Stimulated activated CD8-positive, alpha-beta memory T cell treated with anti-CD3 and anti-CD28 coated beads, Interleukin-7, amount 100 ng/mL, for 24 hours (primary cell): ENCODE measurements around the gene VEGFA.
A peak's percentile ranks its signal among the peaks of the same experiment; 100 is the strongest.

Experiments
- DNase-seq: peaks from one replicate; pipeline ENCODE4 v3.0.0-alpha.2; 2020; ENCODE audit warnings: low read depth

The VEGFA gene

DNA sequence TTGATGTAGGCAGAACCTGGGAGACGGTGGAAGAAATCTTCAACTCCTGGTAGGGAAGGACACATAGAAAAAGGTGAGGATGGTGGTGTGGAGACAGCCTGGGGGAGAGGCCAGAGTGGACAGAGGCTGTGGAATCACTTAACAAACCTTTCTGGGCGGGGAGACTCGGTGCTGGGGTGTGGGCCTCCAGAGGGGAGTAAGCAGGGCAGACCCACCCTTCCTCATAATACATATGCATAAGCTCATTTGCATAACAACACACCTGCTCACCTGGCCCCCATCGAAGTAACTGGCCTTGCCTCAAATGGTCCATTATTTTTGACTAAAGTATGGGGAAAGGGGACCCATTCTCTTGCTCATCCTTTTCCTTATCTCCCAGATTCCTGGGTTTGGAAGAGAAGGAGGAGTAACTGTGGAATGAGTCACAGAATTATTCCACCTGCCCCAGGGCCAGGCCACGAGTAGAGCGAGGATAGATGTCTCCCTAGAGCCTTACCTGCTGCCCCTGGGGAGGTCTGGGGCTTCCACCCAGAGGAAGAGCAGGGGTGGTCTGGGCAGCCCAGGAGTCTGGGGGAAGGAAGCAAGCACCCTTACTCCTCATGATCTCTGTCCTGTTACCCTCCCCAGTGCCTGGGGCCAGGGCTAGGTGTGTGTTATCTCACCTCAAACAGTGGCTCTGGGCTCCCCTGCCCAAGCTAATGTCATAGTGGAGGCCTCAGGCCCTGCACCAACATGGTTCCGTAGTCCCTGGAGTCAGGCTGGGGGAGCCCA is 10.7 kb upstream of the VEGFA start:
- DNase-seq = no peak

GRCh38 chr6:43759907-43760206 is 10.2 kb upstream of the VEGFA start:
- DNase-seq = no peak

DNA sequence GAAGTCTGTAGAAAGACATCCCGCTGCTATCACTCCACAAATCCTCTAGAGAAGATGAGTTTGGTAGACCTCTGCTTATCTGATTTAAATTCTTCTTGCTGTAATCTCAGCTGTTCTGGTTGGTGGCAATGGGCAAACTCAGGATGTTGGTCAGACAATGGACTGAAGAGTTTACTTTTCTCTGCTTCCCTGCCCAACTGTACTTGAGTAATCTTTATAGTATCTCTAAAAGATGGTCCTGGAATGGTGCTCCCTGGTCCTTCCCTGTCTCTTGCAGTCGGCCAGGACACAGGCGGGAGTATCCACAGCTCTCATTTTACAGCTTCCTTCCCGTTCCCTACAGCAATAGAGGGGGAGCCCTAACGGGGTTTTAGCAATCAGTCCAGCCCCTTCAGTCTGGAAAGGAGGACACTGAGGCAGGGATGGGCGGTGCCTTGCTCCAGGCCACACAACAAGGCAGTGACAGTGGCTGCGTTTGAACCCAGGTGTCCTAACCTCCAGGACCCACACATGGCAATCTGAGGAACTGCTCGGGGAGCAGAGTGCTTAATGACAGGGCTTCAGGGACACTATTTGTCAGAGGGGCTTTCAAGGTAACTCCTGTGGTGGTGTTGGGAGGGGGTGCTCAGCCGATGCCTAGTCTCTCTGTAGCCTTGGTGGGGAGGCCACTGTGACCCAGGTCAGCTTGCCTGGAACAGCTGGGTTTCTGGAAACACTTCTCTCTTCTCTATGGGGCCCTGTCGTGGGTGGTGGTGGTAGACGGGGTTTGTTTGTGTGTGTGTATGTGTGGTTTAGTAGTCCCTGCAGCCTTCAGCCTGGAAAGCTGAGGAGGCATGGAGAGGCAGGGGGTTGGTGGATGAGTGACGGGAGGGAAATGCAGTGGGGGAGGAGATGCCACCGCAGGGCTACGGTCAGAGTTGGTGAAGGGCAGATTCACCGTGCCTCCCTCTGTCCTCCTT is 9.5 kb upstream of the VEGFA start:
- DNase-seq = no peak

- no peak for DNase-seq
These were observed 8.2 kb upstream of the VEGFA start for GRCh38 chr6:43761666-43762409.

GRCh38 chr6:43762410-43762768 is 7.6 kb upstream of the VEGFA start:
- no peak for DNase-seq

DNA sequence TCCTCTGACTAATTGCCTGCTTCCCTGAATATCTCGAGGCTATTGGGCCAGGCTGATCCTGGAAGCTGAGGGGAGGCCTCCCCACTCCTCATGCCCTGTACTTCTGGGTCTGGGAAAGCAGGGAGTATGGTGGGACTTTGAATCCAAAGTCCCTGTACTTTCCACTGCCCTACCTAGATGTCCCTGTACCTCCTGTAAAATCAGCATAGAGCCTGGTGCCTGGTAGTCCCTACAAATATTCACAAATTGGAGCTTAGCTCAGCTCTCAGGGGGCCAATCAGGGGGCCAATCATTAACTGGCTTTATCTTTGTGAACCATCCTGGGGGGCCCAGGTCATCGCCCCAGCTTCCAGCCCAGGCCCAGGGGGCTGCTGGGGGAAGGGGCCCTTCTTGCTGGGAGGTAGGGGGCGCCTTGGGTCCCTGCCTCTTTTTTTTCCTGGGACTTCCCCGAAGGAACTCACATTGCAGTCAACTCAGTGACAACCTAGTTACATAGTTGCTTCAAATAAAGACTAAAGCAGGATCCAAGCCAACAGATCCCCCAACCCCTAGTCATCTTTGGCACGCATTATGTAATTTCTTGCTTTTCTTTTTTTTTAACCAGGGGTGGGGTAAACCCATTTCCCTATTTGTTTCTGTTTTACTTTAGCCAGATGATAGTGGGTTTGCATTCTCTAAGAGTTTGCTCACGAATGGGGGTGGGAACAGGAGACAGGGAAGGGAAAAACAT is 6.9 kb upstream of the VEGFA start:
- DNase-seq = no peak

DNA sequence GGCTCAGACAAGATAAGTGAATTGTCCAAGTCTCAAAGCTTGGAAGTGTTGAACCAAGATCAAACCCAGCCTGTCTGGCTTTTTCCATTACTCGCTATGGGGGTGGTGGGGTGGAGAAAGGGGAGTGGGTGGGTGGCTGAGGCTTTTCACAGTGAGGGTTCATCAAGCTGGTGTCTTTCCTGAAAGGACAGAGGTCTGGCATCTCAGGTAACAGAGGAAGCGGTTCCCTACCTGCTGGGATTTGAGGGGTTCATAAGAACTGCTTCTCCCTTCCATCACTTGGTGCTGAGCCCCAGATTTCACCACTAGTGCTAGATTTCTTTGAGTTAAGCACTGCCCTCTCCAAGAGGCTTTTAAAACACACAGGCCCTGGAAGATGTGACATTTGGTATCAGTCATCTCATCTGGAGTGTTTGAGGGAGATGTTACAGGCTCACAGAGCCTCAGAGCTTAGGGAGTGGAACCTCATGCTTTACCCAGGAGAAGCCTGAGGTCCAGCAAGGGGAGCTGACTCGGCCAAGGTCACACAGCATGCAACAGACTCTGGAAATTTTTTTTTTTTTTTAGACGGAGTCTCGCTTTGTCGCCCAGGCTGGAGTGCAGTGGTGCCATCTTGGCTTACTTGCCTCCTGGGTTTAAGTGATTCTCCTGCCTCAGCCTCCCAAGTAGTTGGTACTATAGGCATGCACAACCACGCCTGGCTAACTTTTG is 6.0 kb upstream of the VEGFA start:
- no peak for DNase-seq

GRCh38 chr6:43764772-43765171 is 5.2 kb upstream of the VEGFA start:
- DNase-seq = no peak

DNA sequence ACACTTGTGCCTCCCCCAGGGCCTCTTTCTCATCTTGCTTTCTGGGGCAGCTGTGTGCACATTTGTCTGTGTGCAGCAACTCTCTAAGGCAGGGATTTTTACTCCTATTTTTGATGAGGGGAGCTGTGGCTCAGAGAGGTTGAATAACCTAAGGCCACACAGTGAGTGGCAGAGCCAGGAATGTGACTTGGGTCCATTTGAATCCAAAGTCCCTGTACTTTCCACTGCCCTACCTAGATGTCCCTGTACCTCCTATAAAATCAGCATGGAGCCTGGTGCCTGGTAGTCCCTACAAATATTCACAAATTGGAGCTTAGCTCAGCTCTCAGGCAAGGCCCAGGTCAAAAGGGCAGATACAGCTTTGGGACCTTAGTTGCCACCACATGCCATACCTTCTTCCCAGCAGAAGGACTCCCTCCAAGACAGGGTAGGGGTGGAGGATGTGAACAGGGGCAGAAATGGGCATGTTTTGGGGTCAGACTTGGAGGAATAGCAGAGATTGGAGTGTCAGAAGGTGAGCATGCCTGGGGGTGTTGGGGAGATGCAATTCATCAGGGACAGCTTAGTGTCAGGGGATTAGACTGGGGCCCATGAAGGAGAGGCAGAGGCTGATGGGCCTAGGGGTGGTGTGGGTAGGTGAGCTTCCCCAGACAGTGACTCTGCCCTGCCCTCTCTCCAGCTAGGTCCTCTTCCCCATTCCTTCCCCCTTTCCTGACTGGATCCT is 4.1 kb upstream of the VEGFA start:
- DNase-seq = no peak

GRCh38 chr6:43766500-43766853 is 3.5 kb upstream of the VEGFA start:
- no peak for DNase-seq

DNA sequence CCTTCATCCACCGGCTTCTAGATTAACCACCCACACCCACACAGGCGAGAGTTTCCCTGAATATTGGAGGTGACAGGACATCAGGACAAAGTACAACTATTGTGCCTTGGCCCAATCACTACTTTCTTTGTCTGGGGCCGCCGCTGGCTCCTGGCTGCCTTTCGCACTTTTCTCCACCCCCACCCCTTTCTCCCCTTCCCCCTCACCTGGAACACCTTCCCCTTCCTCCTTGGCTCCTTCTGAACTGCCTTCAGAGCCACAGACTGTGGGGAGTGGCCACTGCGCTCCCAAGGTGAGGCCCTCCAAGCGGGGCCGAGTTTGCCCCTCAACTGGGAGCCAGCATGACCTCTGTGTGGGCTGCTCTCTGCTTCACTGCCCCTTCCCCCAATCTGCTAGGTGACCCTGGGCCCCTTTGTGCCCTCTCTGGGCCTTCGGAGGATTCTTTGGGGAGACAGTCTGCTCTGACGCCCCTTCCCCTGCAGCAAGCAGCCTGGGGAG is 3.0 kb upstream of the VEGFA start:
- no peak for DNase-seq

GRCh38 chr6:43767553-43768505 is 2.2 kb upstream of the VEGFA start:
- no peak for DNase-seq

DNA sequence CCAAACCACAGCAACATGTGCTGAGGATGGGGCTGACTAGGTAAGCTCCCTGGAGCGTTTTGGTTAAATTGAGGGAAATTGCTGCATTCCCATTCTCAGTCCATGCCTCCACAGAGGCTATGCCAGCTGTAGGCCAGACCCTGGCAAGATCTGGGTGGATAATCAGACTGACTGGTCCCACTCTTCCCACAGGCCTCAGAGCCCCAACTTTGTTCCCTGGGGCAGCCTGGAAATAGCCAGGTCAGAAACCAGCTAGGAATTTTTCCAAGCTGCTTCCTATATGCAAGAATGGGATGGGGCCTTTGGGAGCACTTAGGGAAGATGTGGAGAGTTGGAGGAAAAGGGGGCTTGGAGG is 1.5 kb upstream of the VEGFA start:
- no peak for DNase-seq

GRCh38 chr6:43768983-43769525 is 957 bp upstream of the VEGFA start:
- DNase-seq = no peak

- DNase-seq = no peak
These were observed 580 bp downstream of the VEGFA start for GRCh38 chr6:43770372-43771209.

DNA sequence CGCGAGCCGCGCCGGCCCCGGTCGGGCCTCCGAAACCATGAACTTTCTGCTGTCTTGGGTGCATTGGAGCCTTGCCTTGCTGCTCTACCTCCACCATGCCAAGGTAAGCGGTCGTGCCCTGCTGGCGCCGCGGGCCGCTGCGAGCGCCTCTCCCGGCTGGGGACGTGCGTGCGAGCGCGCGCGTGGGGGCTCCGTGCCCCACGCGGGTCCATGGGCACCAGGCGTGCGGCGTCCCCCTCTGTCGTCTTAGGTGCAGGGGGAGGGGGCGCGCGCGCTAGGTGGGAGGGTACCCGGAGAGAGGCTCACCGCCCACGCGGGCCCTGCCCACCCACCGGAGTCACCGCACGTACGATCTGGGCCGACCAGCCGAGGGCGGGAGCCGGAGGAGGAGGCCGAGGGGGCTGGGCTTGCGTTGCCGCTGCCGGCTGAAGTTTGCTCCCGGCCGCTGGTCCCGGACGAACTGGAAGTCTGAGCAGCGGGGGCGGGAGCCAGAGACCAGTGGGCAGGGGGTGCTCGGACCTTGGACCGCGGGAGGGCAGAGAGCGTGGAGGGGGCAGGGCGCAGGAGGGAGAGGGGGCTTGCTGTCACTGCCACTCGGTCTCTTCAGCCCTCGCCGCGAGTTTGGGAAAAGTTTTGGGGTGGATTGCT is 1.3 kb downstream of the VEGFA start:
- peak; percentile 31 for DNase-seq

DNA sequence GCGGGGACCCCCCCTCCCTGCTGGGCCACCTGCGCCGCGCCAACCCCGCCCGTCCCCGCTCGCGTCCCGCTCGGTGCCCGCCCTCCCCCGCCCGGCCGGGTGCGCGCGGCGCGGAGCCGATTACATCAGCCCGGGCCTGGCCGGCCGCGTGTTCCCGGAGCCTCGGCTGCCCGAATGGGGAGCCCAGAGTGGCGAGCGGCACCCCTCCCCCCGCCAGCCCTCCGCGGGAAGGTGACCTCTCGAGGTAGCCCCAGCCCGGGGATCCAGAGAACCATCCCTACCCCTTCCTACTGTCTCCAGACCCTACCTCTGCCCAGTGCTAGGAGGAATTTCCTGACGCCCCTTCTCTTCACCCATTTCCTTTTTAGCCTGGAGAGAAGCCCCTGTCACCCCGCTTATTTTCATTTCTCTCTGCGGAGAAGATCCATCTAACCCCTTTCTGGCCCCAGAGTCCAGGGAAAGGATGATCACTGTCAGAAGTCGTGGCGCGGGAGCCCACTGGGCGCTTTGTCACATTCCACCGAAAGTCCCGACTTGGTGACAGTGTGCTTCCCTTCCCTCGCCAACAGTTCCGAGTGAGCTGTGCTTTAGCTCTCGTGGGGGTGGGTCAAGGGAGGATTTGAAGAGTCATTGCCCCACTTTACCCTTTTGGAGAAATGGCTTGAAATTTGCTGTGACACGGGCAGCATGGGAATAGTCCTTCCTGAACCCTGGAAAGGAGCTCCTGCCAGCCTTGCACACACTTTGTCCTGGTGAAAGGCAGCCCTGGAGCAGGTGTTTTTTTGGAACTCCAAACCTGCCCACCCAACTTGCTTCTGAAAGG is 2.1 kb downstream of the VEGFA start:
- peak; percentile 33 for DNase-seq
